HepG2 (cell line): Measurements from ENCODE around the gene AGAP1. TPM values are rescaled to one million over a fixed set of nuclear protein-coding genes. Genes with fewer than 3 reads are reported as not detected.

ENCODE experiments used
- BORCS8-MEF2B ChIP-seq: sonication (generic); formaldehyde crosslinking; IDR thresholded peaks from 2 replicates; pipeline ENCODE4 v1.8.0; 2022; ENCODE audit warnings: mild to moderate bottlenecking, missing genetic modification reagents
- CAMTA2 ChIP-seq: sonication (generic); formaldehyde crosslinking; IDR thresholded peaks from 2 replicates; pipeline ENCODE4 v1.4.0; 2020; ENCODE audit warnings: mild to moderate bottlenecking, missing genetic modification reagents, borderline replicate concordance
- CC2D1A ChIP-seq: sonication (generic); formaldehyde crosslinking; IDR thresholded peaks from 2 replicates; pipeline ENCODE4 v1.8.1; 2023; ENCODE audit warnings: mild to moderate bottlenecking, missing genetic modification reagents
- FOSL2 ChIP-seq: sonication (generic); formaldehyde crosslinking; IDR thresholded peaks from 2 replicates; pipeline ENCODE4 v1.4.0; 2020; ENCODE audit warnings: missing genetic modification reagents
- FOXK1 ChIP-seq: sonication (generic); formaldehyde crosslinking; IDR thresholded peaks from 2 replicates; pipeline ENCODE4 v1.4.0; 2020; ENCODE audit warnings: low read depth, missing genetic modification reagents, borderline replicate concordance
- GABPA ChIP-seq, 2 experiments: IDR thresholded peaks; 2 replicates each; pipeline ENCODE4 v1.6.1; 2011 to 2016; ENCODE audit warnings: low read depth in 2 of 2, low read length in 1 of 2, missing biosample characterization in 1 of 2, missing genetic modification characterization in 1 of 2
- HNRNPL ChIP-seq: fragments of 200-400 bp; formaldehyde crosslinking; IDR thresholded peaks from 2 replicates; pipeline ENCODE4 v1.6.1; 2017; ENCODE audit warnings: mild to moderate bottlenecking, low read depth, low read length
- PRPF4 ChIP-seq: fragments of 200-400 bp; formaldehyde crosslinking; IDR thresholded peaks from 2 replicates; pipeline ENCODE4 v1.6.1; 2016; ENCODE audit warnings: low read length, low read depth; ENCODE audit not compliant: poor library complexity, severe bottlenecking
- RBAK ChIP-seq: sonication (generic); formaldehyde crosslinking; IDR thresholded peaks from 2 replicates; pipeline ENCODE4 v1.5.1; 2020; ENCODE audit warnings: mild to moderate bottlenecking, missing genetic modification reagents
- REL ChIP-seq: sonication (generic); formaldehyde crosslinking; conservative IDR thresholded peaks from 2 replicates; pipeline ENCODE4 v1.8.0; 2022; ENCODE audit warnings: mild to moderate bottlenecking, missing genetic modification reagents, moderate library complexity
- RFX1 ChIP-seq: fragments of 450-650 bp; IDR thresholded peaks from 2 replicates; pipeline ENCODE4 v1.6.1; 2017
- SUZ12 ChIP-seq: fragments of 150-350 bp; IDR thresholded peaks from 2 replicates; pipeline ENCODE4 v1.6.1; 2014; ENCODE audit warnings: low read depth, low read length
- TERF1 ChIP-seq: sonication (generic); formaldehyde crosslinking; IDR thresholded peaks from 2 replicates; pipeline ENCODE4 v1.8.0; 2022; ENCODE audit warnings: mild to moderate bottlenecking, missing genetic modification reagents, moderate library complexity
- THAP11 ChIP-seq: IDR thresholded peaks from 2 replicates; pipeline ENCODE4 v1.6.1; 2016; ENCODE audit warnings: missing biosample characterization, missing genetic modification reagents
- XBP1 ChIP-seq: sonication (generic); formaldehyde crosslinking; IDR thresholded peaks from 2 replicates; pipeline ENCODE4 v1.5.0; 2020; ENCODE audit warnings: missing genetic modification reagents
- ZHX1 ChIP-seq: sonication (generic); formaldehyde crosslinking; IDR thresholded peaks from 2 replicates; pipeline ENCODE4 v1.8.1; 2022; ENCODE audit warnings: low read depth, mild to moderate bottlenecking, missing genetic modification reagents
- ZKSCAN5 ChIP-seq: sonication (generic); formaldehyde crosslinking; IDR thresholded peaks from 2 replicates; pipeline ENCODE4 v1.5.1; 2020; ENCODE audit warnings: mild to moderate bottlenecking, missing genetic modification reagents
- ZNF205 ChIP-seq: IDR thresholded peaks from 2 replicates; pipeline ENCODE4 v1.6.1; 2018; ENCODE audit warnings: missing biosample characterization, missing genetic modification reagents
- ZNF619 ChIP-seq: sonication (generic); formaldehyde crosslinking; IDR thresholded peaks from 2 replicates; pipeline ENCODE4 v1.4.0; 2020; ENCODE audit warnings: mild to moderate bottlenecking, missing genetic modification reagents
- ZNF782 ChIP-seq: sonication (generic); formaldehyde crosslinking; IDR thresholded peaks from 2 replicates; pipeline ENCODE4 v1.4.0; 2020; ENCODE audit warnings: missing genetic modification reagents, mild to moderate bottlenecking, borderline replicate concordance
- polyA plus RNA-seq, 8 experiments: library from polyadenylated mRNA; depleted of rRNA in 3 of 8; stranded (reverse) in 7 of 8; unstranded in 1 of 8; fragments of >200 nt; fragmentation: Illumina TruSeq in 4 of 8; extraction: Trizol in 4 of 8; gene quantifications; 2 replicates each; pipeline versions ENCODE4 v1.2.1 to v1.2.3, GENCODE V29; 2011 to 2016; ENCODE audit warnings: low read depth in 4 of 8, missing spikeins in 1 of 8, mixed read lengths in 1 of 8; ENCODE audit not compliant: insufficient read depth in 1 of 8
- total RNA-seq, 5 experiments: library from RNA; depleted of rRNA; stranded (reverse); fragments of >200 nt; fragmentation: Illumina TruSeq; extraction: Trizol; gene quantifications; 2 replicates each; pipeline ENCODE4 v1.2.3, GENCODE V29; 2016; ENCODE audit warnings: low read depth in 1 of 5
- TF ChIP-seq, protein P1 (sequence below): sonication (generic); formaldehyde crosslinking; conservative IDR thresholded peaks from 2 replicates; pipeline ENCODE4 v1.8.0; 2022; ENCODE audit warnings: low read depth, missing genetic modification reagents
- TF ChIP-seq, protein P2 (sequence below): sonication (generic); formaldehyde crosslinking; IDR thresholded peaks from 2 replicates; pipeline ENCODE4 v1.9.0; 2021; ENCODE audit warnings: missing genetic modification reagents, mild to moderate bottlenecking, borderline replicate concordance
- TF ChIP-seq, protein P3 (sequence below): sonication (generic); formaldehyde crosslinking; IDR thresholded peaks from 2 replicates; pipeline ENCODE4 v1.8.0; 2022; ENCODE audit warnings: mild to moderate bottlenecking, missing genetic modification reagents

Gene AGAP1
- total and polyA plus RNA-seq, 2 of the 13 experiments (the other 11 are each of a cell fraction or from before 2014, with no cell fraction given) = 21.2 to 32.7 TPM

- TF ChIP-seq, protein P1, sequence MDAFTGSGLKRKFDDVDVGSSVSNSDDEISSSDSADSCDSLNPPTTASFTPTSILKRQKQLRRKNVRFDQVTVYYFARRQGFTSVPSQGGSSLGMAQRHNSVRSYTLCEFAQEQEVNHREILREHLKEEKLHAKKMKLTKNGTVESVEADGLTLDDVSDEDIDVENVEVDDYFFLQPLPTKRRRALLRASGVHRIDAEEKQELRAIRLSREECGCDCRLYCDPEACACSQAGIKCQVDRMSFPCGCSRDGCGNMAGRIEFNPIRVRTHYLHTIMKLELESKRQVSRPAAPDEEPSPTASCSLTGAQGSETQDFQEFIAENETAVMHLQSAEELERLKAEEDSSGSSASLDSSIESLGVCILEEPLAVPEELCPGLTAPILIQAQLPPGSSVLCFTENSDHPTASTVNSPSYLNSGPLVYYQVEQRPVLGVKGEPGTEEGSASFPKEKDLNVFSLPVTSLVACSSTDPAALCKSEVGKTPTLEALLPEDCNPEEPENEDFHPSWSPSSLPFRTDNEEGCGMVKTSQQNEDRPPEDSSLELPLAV = no peak
- TF ChIP-seq GABPA (IDR thresholded peaks at IDR 0.05; ENCODE audit: low read depth, low read length) (no peak), GABPA (CRISPR knock-in tag; IDR thresholded peaks at IDR 0.05; ENCODE audit: low read depth) (no peak), RFX1 (no peak), SUZ12 (no peak), FOXK1 (CRISPR knock-in tag) (no peak), ZKSCAN5 (CRISPR knock-in tag) (no peak), CC2D1A (CRISPR knock-in tag) (no peak), ZNF782 (0 out of 2 replicates have a peak, but pooled peaks have one; percentile 59), BORCS8-MEF2B (CRISPR knock-in tag) (0 out of 2 replicates have a peak, but pooled peaks have one; percentile 29), CAMTA2 (CRISPR knock-in tag) (no peak), TERF1 (no peak), FOSL2 (peak; percentile 40), THAP11 (CRISPR knock-in tag) (peak; percentile 34; the same call in 1 of the 2 replicates), REL (CRISPR knock-in tag) (no peak), ZNF205 (CRISPR knock-in tag) (0 out of 2 replicates have a peak, but pooled peaks have one; percentile 31), RBAK (CRISPR knock-in tag) (no peak), ZHX1 (no peak), ZNF619 (CRISPR knock-in tag) (no peak), HNRNPL (no peak), PRPF4 (no peak), XBP1 (CRISPR knock-in tag) (no peak)
- TF ChIP-seq, protein P2, sequence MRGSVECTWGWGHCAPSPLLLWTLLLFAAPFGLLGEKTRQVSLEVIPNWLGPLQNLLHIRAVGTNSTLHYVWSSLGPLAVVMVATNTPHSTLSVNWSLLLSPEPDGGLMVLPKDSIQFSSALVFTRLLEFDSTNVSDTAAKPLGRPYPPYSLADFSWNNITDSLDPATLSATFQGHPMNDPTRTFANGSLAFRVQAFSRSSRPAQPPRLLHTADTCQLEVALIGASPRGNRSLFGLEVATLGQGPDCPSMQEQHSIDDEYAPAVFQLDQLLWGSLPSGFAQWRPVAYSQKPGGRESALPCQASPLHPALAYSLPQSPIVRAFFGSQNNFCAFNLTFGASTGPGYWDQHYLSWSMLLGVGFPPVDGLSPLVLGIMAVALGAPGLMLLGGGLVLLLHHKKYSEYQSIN (CRISPR knock-in tag) = no peak
- TF ChIP-seq, protein P3, sequence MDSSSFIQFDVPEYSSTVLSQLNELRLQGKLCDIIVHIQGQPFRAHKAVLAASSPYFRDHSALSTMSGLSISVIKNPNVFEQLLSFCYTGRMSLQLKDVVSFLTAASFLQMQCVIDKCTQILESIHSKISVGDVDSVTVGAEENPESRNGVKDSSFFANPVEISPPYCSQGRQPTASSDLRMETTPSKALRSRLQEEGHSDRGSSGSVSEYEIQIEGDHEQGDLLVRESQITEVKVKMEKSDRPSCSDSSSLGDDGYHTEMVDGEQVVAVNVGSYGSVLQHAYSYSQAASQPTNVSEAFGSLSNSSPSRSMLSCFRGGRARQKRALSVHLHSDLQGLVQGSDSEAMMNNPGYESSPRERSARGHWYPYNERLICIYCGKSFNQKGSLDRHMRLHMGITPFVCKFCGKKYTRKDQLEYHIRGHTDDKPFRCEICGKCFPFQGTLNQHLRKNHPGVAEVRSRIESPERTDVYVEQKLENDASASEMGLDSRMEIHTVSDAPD (CRISPR knock-in tag) = 0 out of 2 replicates have a peak, but pooled peaks have one; percentile 36
Observed at GRCh38 chr2:235779444-235779896, 285.6 kb downstream of the AGAP1 start (continued).
